ENCODE measurements around the gene PELI2.

DNA sequence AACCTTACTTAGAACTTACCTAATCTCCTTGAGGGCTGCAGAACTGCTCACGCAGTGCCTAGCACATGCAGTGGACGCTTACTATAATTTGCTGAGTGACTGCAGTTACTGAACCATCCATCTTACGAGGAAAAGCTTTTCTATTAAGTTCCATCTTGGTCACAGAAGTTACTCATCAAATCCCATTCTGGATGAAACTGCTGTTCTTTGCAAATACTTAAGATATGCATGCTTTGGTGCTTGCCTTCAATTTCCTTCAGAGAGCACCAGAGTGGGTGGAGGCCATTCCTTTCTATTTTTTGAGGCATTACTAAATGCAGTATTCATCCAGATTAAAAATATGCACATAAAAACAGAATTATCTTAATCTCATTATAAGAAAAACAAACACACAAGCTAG lies 17.7 kb upstream of the PELI2 start:
- no peak for TF ChIP-seq POLR2A (IDR thresholded peaks at IDR 0.05; ENCODE audit: low read length)
- TF ChIP-seq GATA1 (IDR thresholded peaks at IDR 0.05; ENCODE audit: low read depth, low read length): no peak
